ENCODE results near the gene PNPO. TPM values are rescaled to one million over a fixed set of nuclear protein-coding genes. Genes with fewer than 3 reads are reported as not detected.
A peak's percentile ranks its signal among the peaks of the same experiment; 100 is the strongest.

PNPO gene
- total RNA-seq, 1 experiment from 2014 or later = 57.5 TPM

- no peaks in the 10 kb centered on the region for H4K20me1 ChIP-seq (ENCODE audit: low read length)
- no peak overlapping the region for H3K9ac ChIP-seq (ENCODE audit: low read length)
- DNase-seq (peak; percentile 32), ATAC-seq (peak; percentile 77)
- H3K9me3 ChIP-seq (ENCODE audit: low read length) = no peaks in the 10 kb centered on the region
- H3F3A ChIP-seq (ENCODE audit: low read length, unreplicated experiment) = no peaks in the 10 kb centered on the region
- no peaks in the 10 kb centered on the region; the same call in 1 of the 2 replicates for H3K4me1 ChIP-seq (ENCODE audit: insufficient read depth, low read length)
- CTCF ChIA-PET = interaction anchor here (0.6 to 1.1 kb wide), 2 partner anchors 42 to 182 kb away, joined by 3 to 7 read pairs; no protein-coding TSS in a partner anchor
- H3K4me3 ChIP-seq (ENCODE audit: low read length) = no peak overlapping the region
- H3K27me3 ChIP-seq (ENCODE audit: low read length) = no peaks in the 10 kb centered on the region
- TF ChIP-seq, protein P1, sequence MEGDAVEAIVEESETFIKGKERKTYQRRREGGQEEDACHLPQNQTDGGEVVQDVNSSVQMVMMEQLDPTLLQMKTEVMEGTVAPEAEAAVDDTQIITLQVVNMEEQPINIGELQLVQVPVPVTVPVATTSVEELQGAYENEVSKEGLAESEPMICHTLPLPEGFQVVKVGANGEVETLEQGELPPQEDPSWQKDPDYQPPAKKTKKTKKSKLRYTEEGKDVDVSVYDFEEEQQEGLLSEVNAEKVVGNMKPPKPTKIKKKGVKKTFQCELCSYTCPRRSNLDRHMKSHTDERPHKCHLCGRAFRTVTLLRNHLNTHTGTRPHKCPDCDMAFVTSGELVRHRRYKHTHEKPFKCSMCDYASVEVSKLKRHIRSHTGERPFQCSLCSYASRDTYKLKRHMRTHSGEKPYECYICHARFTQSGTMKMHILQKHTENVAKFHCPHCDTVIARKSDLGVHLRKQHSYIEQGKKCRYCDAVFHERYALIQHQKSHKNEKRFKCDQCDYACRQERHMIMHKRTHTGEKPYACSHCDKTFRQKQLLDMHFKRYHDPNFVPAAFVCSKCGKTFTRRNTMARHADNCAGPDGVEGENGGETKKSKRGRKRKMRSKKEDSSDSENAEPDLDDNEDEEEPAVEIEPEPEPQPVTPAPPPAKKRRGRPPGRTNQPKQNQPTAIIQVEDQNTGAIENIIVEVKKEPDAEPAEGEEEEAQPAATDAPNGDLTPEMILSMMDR (conservative IDR thresholded peaks at IDR 0.05; ENCODE audit: low read depth, low read length) = no peak
- TF ChIP-seq EZH2phosphoT487 (IDR thresholded peaks at IDR 0.05; ENCODE audit: borderline replicate concordance, low read length) = no peak
- no peak for TF ChIP-seq EZH2 (IDR thresholded peaks at IDR 0.05; ENCODE audit: low read length, unreplicated experiment)
- no peaks in the 10 kb centered on the region for H3K79me2 ChIP-seq (ENCODE audit: low read length)
- no peak overlapping the region for H3K27ac ChIP-seq (ENCODE audit: low read length)
- intact Hi-C loops (cut with micrococcal nuclease) = no loop called here
- H3K9me2 ChIP-seq (replicated peaks; ENCODE audit: low read length) = no peaks in the 10 kb centered on the region
- H2AFZ ChIP-seq (ENCODE audit: low read length) = no peak overlapping the region
- H3K36me3 ChIP-seq (ENCODE audit: low read depth, low read length) = no peaks in the 10 kb centered on the region
- no TSS peak for BruUV-seq (replicated peaks)
- no peak overlapping the region for H3K4me2 ChIP-seq (ENCODE audit: low read length)
- POLR2A ChIA-PET (ENCODE audit: unreplicated experiment) = interaction anchor here (0.6 kb wide), 1 partner anchor 51 kb away, joined by 5 read pairs; no protein-coding TSS in a partner anchor
Measured at GRCh38 chr17:47905221-47905733, 36.1 kb upstream of the PNPO start.

DNA sequence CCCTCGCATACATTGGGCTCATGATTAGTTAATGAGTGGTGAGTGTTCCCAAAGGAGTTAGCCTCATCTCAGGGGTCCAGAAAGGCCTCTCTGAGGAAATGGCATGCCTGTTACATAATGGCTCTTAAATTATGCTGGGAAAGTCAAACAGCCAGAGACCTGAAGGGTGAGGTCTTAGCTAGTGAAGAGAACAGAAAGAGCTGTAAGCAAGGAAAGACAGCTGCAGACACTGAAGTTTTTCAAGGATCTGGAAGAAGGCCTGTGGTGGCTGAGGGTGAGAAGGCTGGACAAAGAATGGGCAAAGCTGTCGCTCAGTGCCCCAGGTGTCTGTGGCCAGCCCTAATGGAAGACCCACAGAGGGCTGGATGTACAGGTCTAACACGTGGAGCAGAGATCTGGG, 34.9 kb upstream of the PNPO start:
- Histone ChIP-seq H3K4me3 (ENCODE audit: low read length) (no peak overlapping the region), H3K4me2 (ENCODE audit: low read length) (no peak overlapping the region), H3K9me2 (replicated peaks; ENCODE audit: low read length) (no peaks in the 10 kb centered on the region), H3K36me3 (ENCODE audit: low read depth, low read length) (no peaks in the 10 kb centered on the region), H2AFZ (ENCODE audit: low read length) (no peak overlapping the region), H3K27ac (ENCODE audit: low read length) (no peak overlapping the region), H4K20me1 (ENCODE audit: low read length) (no peaks in the 10 kb centered on the region), H3K4me1 (ENCODE audit: insufficient read depth, low read length) (no peaks in the 10 kb centered on the region; the same call in 1 of the 2 replicates), H3K9ac (ENCODE audit: low read length) (no peak overlapping the region), H3K27me3 (ENCODE audit: low read length) (no peaks in the 10 kb centered on the region), H3K9me3 (ENCODE audit: low read length) (no peaks in the 10 kb centered on the region), H3K79me2 (ENCODE audit: low read length) (no peaks in the 10 kb centered on the region), H3F3A (ENCODE audit: low read length, unreplicated experiment) (no peaks in the 10 kb centered on the region)
- DNase-seq (no peak), ATAC-seq (no peak)
- TF ChIP-seq EZH2 (IDR thresholded peaks at IDR 0.05; ENCODE audit: low read length, unreplicated experiment) (no peak), EZH2phosphoT487 (IDR thresholded peaks at IDR 0.05; ENCODE audit: borderline replicate concordance, low read length) (no peak)
- TF ChIP-seq, protein P1 (conservative IDR thresholded peaks at IDR 0.05; ENCODE audit: low read depth, low read length) = no peak
- intact Hi-C loops (cut with micrococcal nuclease) = no loop called here
- CTCF ChIA-PET = no interaction called here
- POLR2A ChIA-PET (ENCODE audit: unreplicated experiment) = interaction anchor here (0.6 kb wide), 1 partner anchor 119 kb away, joined by 3 read pairs; no protein-coding TSS in a partner anchor
- no TSS peak for BruUV-seq (replicated peaks)

DNA sequence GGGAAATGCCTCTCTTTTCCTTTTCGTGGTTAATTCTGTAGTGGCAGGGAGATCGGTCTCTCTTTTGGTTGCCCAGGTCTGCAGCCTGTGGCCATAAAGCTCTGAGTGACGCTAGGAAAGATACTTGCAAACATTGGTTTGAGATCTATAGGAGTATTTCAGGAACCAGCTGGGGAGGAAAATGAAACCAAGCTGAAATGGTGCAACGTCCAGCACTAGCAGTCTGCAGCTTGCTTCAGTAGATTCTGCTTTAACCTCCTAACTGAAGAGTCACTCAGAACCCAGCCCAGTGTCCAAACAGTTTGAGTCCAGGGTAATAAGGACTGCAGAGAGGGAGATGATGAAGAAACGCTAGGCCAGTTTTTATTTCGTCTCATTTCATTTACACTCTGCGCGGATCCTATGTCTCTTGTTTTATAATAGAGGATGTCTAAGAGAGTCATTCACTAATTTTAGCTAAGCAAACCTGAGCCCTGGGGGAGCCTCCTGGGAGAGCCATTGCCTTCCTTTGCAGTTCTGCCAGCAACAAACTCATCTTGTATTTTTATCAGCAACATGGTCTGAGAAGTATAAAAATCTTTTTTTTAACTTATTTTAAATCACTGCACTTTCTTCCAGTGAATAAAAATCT, 33.3 kb upstream of the PNPO start:
- intact Hi-C loops (cut with micrococcal nuclease) = no loop called here
- H3K4me3 ChIP-seq (ENCODE audit: low read length) = no peak overlapping the region
- no peaks in the 10 kb centered on the region for H3K79me2 ChIP-seq (ENCODE audit: low read length)
- no peaks in the 10 kb centered on the region; the same call in 1 of the 2 replicates for H3K4me1 ChIP-seq (ENCODE audit: insufficient read depth, low read length)
- no peak overlapping the region for H3K9ac ChIP-seq (ENCODE audit: low read length)
- no peak overlapping the region for H2AFZ ChIP-seq (ENCODE audit: low read length)
- BruUV-seq (replicated peaks) = no TSS peak
- no peaks in the 10 kb centered on the region for H3K9me3 ChIP-seq (ENCODE audit: low read length)
- DNase-seq = no peak
- no peaks in the 10 kb centered on the region for H3K27me3 ChIP-seq (ENCODE audit: low read length)
- H3K27ac ChIP-seq (ENCODE audit: low read length) = no peak overlapping the region
- H3K36me3 ChIP-seq (ENCODE audit: low read depth, low read length) = no peaks in the 10 kb centered on the region
- no peaks in the 10 kb centered on the region for H4K20me1 ChIP-seq (ENCODE audit: low read length)
- H3F3A ChIP-seq (ENCODE audit: low read length, unreplicated experiment) = no peaks in the 10 kb centered on the region
- no peak for ATAC-seq
- no peak overlapping the region for H3K4me2 ChIP-seq (ENCODE audit: low read length)
- ChIA-PET POLR2A (ENCODE audit: unreplicated experiment) (no interaction called here), CTCF (no interaction called here)
- TF ChIP-seq, protein P1 (conservative IDR thresholded peaks at IDR 0.05; ENCODE audit: low read depth, low read length) = no peak
- TF ChIP-seq EZH2phosphoT487 (IDR thresholded peaks at IDR 0.05; ENCODE audit: borderline replicate concordance, low read length) (no peak), EZH2 (IDR thresholded peaks at IDR 0.05; ENCODE audit: low read length, unreplicated experiment) (no peak)
- no peaks in the 10 kb centered on the region for H3K9me2 ChIP-seq (replicated peaks; ENCODE audit: low read length)

All from PC-3 (cell line).